HCT116 (cell line): ENCODE measurements around the gene RAMAC.

Source experiments
- EZH2 ChIP-seq: fragments of 200-600 bp; sonication (generic); IDR thresholded peaks from 2 replicates; pipeline ENCODE4 v1.6.1; 2017; ENCODE audit warnings: antibody characterized with exemption, mixed run types
- TF ChIP-seq, protein P1 (sequence below), 3 experiments: fragments of 200-600 bp in 1 of 3; sonication (generic) in 1 of 3; IDR thresholded peaks in 2 of 3; conservative IDR thresholded peaks in 1 of 3; 2 replicates each; pipeline ENCODE4 v1.5.1; 2012 to 2017; ENCODE audit warnings: low read depth in 2 of 3, low read length in 2 of 3, antibody characterized with exemption in 1 of 3, borderline replicate concordance in 1 of 3, control low read depth in 1 of 3, mild to moderate bottlenecking in 1 of 3, mixed read lengths in 1 of 3, mixed run types in 1 of 3, moderate library complexity in 1 of 3; ENCODE audit not compliant: insufficient read depth in 1 of 3

DNA sequence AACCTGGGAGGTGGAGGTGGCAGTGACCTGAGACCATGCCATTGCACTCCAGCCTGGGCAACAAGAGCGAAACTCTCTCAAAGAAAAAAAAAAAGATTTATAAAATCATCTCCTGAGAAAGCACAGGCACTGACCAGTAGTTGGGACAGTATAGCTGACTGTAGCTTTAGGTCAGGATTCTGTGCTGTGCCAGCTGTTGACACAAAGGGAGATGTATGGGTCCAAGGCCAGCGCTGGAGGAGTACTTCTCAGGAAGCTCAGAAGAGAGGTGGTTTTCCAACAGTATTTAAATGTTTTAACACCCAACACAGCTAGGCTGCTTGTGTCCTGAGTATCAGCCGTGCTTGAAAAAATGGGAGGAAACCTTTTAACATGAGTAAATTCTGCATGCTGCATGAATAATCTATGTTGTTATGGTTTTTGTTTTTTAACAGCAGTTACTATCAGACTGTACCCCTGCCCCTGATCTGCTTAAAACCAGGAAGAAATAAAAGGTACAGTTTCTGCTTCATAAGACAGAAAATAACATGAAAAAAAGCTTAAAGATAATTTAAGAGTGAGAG lies 6.5 kb downstream of the RAMAC start:
- TF ChIP-seq, protein P1, sequence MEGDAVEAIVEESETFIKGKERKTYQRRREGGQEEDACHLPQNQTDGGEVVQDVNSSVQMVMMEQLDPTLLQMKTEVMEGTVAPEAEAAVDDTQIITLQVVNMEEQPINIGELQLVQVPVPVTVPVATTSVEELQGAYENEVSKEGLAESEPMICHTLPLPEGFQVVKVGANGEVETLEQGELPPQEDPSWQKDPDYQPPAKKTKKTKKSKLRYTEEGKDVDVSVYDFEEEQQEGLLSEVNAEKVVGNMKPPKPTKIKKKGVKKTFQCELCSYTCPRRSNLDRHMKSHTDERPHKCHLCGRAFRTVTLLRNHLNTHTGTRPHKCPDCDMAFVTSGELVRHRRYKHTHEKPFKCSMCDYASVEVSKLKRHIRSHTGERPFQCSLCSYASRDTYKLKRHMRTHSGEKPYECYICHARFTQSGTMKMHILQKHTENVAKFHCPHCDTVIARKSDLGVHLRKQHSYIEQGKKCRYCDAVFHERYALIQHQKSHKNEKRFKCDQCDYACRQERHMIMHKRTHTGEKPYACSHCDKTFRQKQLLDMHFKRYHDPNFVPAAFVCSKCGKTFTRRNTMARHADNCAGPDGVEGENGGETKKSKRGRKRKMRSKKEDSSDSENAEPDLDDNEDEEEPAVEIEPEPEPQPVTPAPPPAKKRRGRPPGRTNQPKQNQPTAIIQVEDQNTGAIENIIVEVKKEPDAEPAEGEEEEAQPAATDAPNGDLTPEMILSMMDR (IDR thresholded peaks at IDR 0.05 in 2 of 3, conservative IDR thresholded peaks at IDR 0.05 in 1 of 3; ENCODE audit: borderline replicate concordance in 1 of 3, insufficient read depth in 1 of 3, low read depth in 2 of 3, low read length in 2 of 3) = no peak
- no peak for TF ChIP-seq EZH2
